IPS DF 19.7 (cell line): ENCODE results near the gene HNRNPA0.

Source experiments
- DNase-seq: peaks from one replicate; pipeline ENCODE4 v3.0.0-alpha.2; 2013; ENCODE audit warnings: low read depth, low spot score

The HNRNPA0 gene

GRCh38 chr5:137727623-137728022 is 26.5 kb downstream of the HNRNPA0 start:
- DNase-seq = no peak

GRCh38 chr5:137724251-137724650 is 29.9 kb downstream of the HNRNPA0 start:
- DNase-seq = no peak

- DNase-seq = no peak
These were observed 35.6 kb downstream of the HNRNPA0 start for GRCh38 chr5:137718611-137719010.

- no peak for DNase-seq
These were observed 37.8 kb downstream of the HNRNPA0 start for GRCh38 chr5:137716337-137716736.

- no peak for DNase-seq
These were observed 38.7 kb downstream of the HNRNPA0 start for GRCh38 chr5:137715456-137715855.

GRCh38 chr5:137714946-137715345 is 39.2 kb downstream of the HNRNPA0 start:
- no peak for DNase-seq

DNA sequence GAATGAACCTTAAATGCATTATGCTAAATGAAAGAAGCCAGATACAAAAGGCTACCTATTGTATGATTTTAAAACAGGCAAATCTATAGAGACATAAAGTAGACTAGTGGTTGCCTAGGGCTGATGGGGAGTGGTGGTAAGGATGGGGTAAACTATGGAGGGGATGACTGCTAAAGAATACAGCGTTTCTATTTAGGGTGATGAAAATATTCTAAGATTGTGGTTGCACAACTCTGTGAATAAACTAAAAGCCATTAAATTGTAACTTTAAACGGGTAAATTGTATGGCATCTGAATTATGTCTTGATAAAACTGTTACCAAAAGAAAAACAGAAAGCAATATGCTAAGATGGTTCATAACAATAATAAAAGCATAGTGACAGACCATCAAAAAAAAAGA is 39.7 kb downstream of the HNRNPA0 start:
- DNase-seq = no peak

DNA sequence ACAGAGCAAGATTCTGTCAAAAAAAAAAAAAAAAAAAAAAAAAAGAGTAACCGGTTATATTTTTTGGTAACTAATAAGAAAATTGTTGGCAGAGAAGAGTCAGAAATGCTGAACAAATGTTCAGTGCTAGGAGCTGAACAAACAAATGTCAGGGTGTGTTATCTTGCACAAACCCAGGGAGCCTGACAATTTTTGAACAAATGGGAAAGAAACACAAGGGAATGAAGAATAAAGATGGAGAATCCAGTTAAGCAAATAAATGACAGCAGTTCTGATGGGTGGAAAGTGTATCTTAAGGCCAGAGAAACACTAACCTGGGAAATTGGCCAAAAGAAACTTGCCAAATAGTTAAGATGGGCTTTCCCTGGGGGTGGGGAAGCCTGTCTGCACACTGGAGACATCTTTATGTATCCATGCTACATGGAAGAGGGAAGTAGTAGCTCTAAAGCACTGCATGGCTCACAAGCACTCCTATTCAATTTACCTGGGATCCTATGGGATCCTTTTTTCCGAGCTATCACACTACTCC is 42.0 kb downstream of the HNRNPA0 start:
- no peak for DNase-seq

- DNase-seq = no peak
These were observed 44.1 kb downstream of the HNRNPA0 start for GRCh38 chr5:137710086-137710485.

GRCh38 chr5:137708796-137709559 is 45.2 kb downstream of the HNRNPA0 start:
- no peak for DNase-seq

DNA sequence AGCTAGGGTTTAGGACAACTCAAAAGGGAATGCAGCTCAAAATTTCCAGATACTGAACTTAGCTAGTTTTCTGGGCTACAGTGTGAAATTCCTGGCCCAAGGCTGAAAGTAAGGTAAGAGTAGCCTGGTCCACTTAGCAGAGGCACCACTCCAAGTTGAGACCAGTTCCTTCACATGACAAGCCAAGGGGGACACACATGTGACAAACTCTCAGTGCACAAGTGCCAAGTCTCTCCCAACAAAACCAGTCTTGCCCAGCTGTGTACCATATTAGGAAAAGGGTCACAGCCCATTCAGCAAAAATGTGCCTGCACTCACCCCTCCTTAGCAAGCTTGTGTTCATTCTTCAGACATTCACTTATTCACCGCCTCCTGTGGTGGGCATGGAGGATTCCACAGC is 46.1 kb downstream of the HNRNPA0 start:
- no peak for DNase-seq

DNA sequence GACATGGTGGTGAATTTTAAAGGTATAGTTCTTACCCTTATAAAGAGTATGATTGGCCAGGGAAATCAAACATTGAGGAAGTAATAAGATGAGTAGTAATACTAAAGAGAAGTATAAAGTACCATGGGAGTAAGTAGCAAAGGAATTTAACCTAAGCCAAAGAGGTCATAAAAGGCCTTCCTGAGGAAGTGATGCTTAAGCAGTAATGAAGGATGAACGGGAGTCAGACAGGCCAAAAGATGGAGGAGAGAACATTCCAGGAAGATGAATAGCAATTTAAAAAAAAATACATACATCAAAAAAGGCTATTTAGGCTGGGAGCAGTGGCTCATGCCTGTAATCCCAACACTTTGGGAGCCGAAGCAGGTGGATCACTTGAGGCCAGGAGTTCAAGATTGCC is 47.3 kb downstream of the HNRNPA0 start:
- no peak for DNase-seq

GRCh38 chr5:137705106-137705505 is 49.1 kb downstream of the HNRNPA0 start:
- no peak for DNase-seq

DNA sequence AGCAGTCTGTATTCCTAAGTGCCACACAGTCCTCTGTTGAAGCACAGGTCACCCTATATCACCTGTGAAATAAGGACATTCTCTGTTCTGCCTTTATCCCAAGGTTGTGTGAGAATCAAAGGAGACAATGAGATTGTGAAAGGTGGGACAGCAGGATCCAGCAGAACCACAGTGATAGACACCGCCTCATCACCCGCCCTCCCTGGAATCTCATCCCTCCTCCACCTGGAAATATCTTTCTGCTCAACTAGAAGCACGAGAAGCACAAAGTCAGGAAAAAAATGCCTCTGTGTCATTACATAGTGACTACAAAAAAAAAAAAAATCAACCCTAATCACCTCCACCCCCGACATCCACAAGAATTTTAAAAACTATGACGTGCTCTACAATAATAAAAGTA is 50.6 kb downstream of the HNRNPA0 start:
- no peak for DNase-seq

DNA sequence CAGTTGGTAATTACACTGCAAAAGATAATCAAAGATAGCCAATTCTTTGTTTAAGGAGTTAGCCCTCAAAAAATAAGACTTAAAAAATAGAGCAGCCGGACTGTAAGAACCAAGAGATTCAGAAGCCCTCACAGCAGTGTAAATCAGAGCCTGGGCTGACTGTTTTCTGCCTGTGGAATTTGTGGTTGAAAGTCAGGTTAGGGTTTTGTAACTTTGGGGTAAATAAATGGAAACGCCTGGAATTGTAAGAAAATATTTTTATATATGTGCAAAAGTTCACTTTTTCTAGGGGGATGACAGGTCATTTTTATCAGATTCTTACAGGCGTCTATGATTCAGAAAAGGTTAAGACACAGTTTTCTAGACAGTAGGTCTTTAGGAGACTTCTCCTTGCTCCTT is 53.9 kb downstream of the HNRNPA0 start:
- DNase-seq = no peak

DNA sequence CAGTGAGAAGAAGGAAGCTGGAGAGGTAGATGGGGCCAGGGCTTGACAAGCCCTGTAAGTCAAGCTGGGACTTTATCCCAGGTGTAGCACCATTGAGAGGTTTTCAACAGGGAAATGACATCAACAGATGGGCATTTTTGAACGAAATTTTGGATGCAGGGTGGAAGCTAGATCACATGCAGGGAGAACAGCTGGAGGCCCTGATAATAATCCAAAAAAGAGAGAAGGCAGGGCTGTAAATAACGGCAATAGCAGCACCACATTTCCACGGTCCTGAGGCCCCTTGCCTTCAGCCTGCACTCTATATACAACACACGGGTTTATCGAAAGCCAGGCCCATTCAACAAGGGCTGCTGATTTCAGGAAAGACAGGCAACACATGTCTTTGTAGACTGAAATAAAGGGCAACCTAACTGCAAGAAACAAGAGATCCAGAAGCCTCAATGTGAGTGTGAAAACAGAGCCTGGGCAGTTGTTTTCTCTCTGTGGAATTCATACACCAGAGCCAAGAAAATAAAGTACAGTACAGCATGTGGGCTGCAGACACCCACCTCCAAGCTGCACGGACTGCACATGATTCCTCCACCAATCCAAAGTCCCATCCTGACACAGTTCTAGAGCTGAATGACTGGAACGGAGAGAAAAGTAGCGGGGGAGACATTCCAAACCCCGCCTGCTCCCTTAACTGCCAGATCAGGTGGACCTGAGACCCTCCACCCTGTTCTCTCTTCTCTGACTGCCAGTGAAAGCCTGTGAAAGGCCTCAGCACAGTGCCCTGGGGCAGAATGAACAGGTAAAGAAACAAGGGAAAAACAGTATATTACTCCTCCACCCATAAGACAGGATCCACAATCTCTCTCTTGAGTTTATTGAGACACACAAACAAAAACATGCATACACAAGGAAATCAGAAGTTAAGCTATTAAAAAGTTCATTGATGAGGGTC is 54.6 kb downstream of the HNRNPA0 start:
- no peak for DNase-seq

GRCh38 chr5:137696481-137696880 is 57.7 kb downstream of the HNRNPA0 start:
- no peak for DNase-seq

GRCh38 chr5:137695651-137696428 is 58.3 kb downstream of the HNRNPA0 start:
- DNase-seq = no peak
